Measurements from ENCODE around the gene CMC1.

The CMC1 gene

GRCh38 chr3:28287046-28287445 lies 45.6 kb downstream of the CMC1 start:
- no peaks in the 10 kb centered on the region for H3K27me3 ChIP-seq (ENCODE audit: control insufficient read depth, insufficient read depth, low read length)
- H3K4me1 ChIP-seq (ENCODE audit: control insufficient read depth, insufficient read depth, low read length): peaks cover 2% of the 10 kb centered on the region
- H3K9me3 ChIP-seq (ENCODE audit: control insufficient read depth, insufficient read depth, low read length): no peaks in the 10 kb centered on the region
- H3K4me3 ChIP-seq (ENCODE audit: low read depth, low read length): no peak overlapping the region
- H3K9ac ChIP-seq (ENCODE audit: low read depth, low read length): no peak overlapping the region
- H3K36me3 ChIP-seq (ENCODE audit: control insufficient read depth, insufficient read depth, low read length): no peaks in the 10 kb centered on the region

GRCh38 chr3:28290863-28291300 lies 49.5 kb downstream of the CMC1 start:
- Histone ChIP-seq H3K9me3 (ENCODE audit: control insufficient read depth, insufficient read depth, low read length) (no peaks in the 10 kb centered on the region), H3K4me3 (ENCODE audit: low read depth, low read length) (no peak overlapping the region), H3K36me3 (ENCODE audit: control insufficient read depth, insufficient read depth, low read length) (no peaks in the 10 kb centered on the region), H3K9ac (ENCODE audit: low read depth, low read length) (no peak overlapping the region), H3K27me3 (ENCODE audit: control insufficient read depth, insufficient read depth, low read length) (no peaks in the 10 kb centered on the region), H3K4me1 (ENCODE audit: control insufficient read depth, insufficient read depth, low read length) (peaks cover 2% of the 10 kb centered on the region)

- Histone ChIP-seq H3K9ac (ENCODE audit: low read depth, low read length) (no peak overlapping the region), H3K4me1 (ENCODE audit: control insufficient read depth, insufficient read depth, low read length) (peaks cover 2% of the 10 kb centered on the region), H3K36me3 (ENCODE audit: control insufficient read depth, insufficient read depth, low read length) (no peaks in the 10 kb centered on the region), H3K27me3 (ENCODE audit: control insufficient read depth, insufficient read depth, low read length) (no peaks in the 10 kb centered on the region), H3K9me3 (ENCODE audit: control insufficient read depth, insufficient read depth, low read length) (no peaks in the 10 kb centered on the region), H3K4me3 (ENCODE audit: low read depth, low read length) (no peak overlapping the region)
Measured at GRCh38 chr3:28291577-28291976, 50.2 kb downstream of the CMC1 start.

GRCh38 chr3:28292622-28293021 lies 51.2 kb downstream of the CMC1 start:
- Histone ChIP-seq H3K36me3 (ENCODE audit: control insufficient read depth, insufficient read depth, low read length) (no peaks in the 10 kb centered on the region), H3K27me3 (ENCODE audit: control insufficient read depth, insufficient read depth, low read length) (no peaks in the 10 kb centered on the region), H3K4me3 (ENCODE audit: low read depth, low read length) (no peak overlapping the region), H3K9ac (ENCODE audit: low read depth, low read length) (no peak overlapping the region), H3K4me1 (ENCODE audit: control insufficient read depth, insufficient read depth, low read length) (peaks cover 2% of the 10 kb centered on the region), H3K9me3 (ENCODE audit: control insufficient read depth, insufficient read depth, low read length) (no peaks in the 10 kb centered on the region)

GRCh38 chr3:28294667-28295413 lies 53.4 kb downstream of the CMC1 start:
- Histone ChIP-seq H3K9ac (ENCODE audit: low read depth, low read length) (no peak overlapping the region), H3K27me3 (ENCODE audit: control insufficient read depth, insufficient read depth, low read length) (no peaks in the 10 kb centered on the region), H3K36me3 (ENCODE audit: control insufficient read depth, insufficient read depth, low read length) (no peaks in the 10 kb centered on the region), H3K9me3 (ENCODE audit: control insufficient read depth, insufficient read depth, low read length) (no peaks in the 10 kb centered on the region), H3K4me1 (ENCODE audit: control insufficient read depth, insufficient read depth, low read length) (peaks cover 2% of the 10 kb centered on the region), H3K4me3 (ENCODE audit: low read depth, low read length) (no peak overlapping the region)

- Histone ChIP-seq H3K4me3 (ENCODE audit: low read depth, low read length) (no peak overlapping the region), H3K36me3 (ENCODE audit: control insufficient read depth, insufficient read depth, low read length) (no peaks in the 10 kb centered on the region), H3K9ac (ENCODE audit: low read depth, low read length) (no peak overlapping the region), H3K4me1 (ENCODE audit: control insufficient read depth, insufficient read depth, low read length) (peaks cover 2% of the 10 kb centered on the region), H3K27me3 (ENCODE audit: control insufficient read depth, insufficient read depth, low read length) (no peaks in the 10 kb centered on the region), H3K9me3 (ENCODE audit: control insufficient read depth, insufficient read depth, low read length) (no peaks in the 10 kb centered on the region)
Measured at GRCh38 chr3:28295898-28296490, 54.6 kb downstream of the CMC1 start.

- no peak overlapping the region for H3K4me3 ChIP-seq (ENCODE audit: low read depth, low read length)
- no peaks in the 10 kb centered on the region for H3K36me3 ChIP-seq (ENCODE audit: control insufficient read depth, insufficient read depth, low read length)
- H3K4me1 ChIP-seq (ENCODE audit: control insufficient read depth, insufficient read depth, low read length): no peaks in the 10 kb centered on the region
- no peaks in the 10 kb centered on the region for H3K27me3 ChIP-seq (ENCODE audit: control insufficient read depth, insufficient read depth, low read length)
- H3K9ac ChIP-seq (ENCODE audit: low read depth, low read length): no peak overlapping the region
- H3K9me3 ChIP-seq (ENCODE audit: control insufficient read depth, insufficient read depth, low read length): no peaks in the 10 kb centered on the region
Measured at GRCh38 chr3:28299705-28300104, 58.3 kb downstream of the CMC1 start.

GRCh38 chr3:28300345-28300962 lies 59.0 kb downstream of the CMC1 start:
- Histone ChIP-seq H3K27me3 (ENCODE audit: control insufficient read depth, insufficient read depth, low read length) (no peaks in the 10 kb centered on the region), H3K9me3 (ENCODE audit: control insufficient read depth, insufficient read depth, low read length) (no peaks in the 10 kb centered on the region), H3K36me3 (ENCODE audit: control insufficient read depth, insufficient read depth, low read length) (no peaks in the 10 kb centered on the region), H3K4me1 (ENCODE audit: control insufficient read depth, insufficient read depth, low read length) (no peaks in the 10 kb centered on the region), H3K4me3 (ENCODE audit: low read depth, low read length) (no peak overlapping the region), H3K9ac (ENCODE audit: low read depth, low read length) (no peak overlapping the region)

- H3K4me3 ChIP-seq (ENCODE audit: low read depth, low read length): no peak overlapping the region
- H3K27me3 ChIP-seq (ENCODE audit: control insufficient read depth, insufficient read depth, low read length): no peaks in the 10 kb centered on the region
- H3K36me3 ChIP-seq (ENCODE audit: control insufficient read depth, insufficient read depth, low read length): no peaks in the 10 kb centered on the region
- H3K9me3 ChIP-seq (ENCODE audit: control insufficient read depth, insufficient read depth, low read length): no peaks in the 10 kb centered on the region
- H3K4me1 ChIP-seq (ENCODE audit: control insufficient read depth, insufficient read depth, low read length): no peaks in the 10 kb centered on the region
- no peak overlapping the region for H3K9ac ChIP-seq (ENCODE audit: low read depth, low read length)
Measured at GRCh38 chr3:28301688-28302087, 60.3 kb downstream of the CMC1 start.

- H3K4me3 ChIP-seq (ENCODE audit: low read depth, low read length): no peak overlapping the region
- H3K27me3 ChIP-seq (ENCODE audit: control insufficient read depth, insufficient read depth, low read length): no peaks in the 10 kb centered on the region
- no peak overlapping the region for H3K9ac ChIP-seq (ENCODE audit: low read depth, low read length)
- H3K9me3 ChIP-seq (ENCODE audit: control insufficient read depth, insufficient read depth, low read length): no peaks in the 10 kb centered on the region
- H3K4me1 ChIP-seq (ENCODE audit: control insufficient read depth, insufficient read depth, low read length): no peaks in the 10 kb centered on the region
- H3K36me3 ChIP-seq (ENCODE audit: control insufficient read depth, insufficient read depth, low read length): no peaks in the 10 kb centered on the region
Measured at GRCh38 chr3:28308196-28308595, 66.8 kb downstream of the CMC1 start.

GRCh38 chr3:28315711-28316110 lies 74.3 kb downstream of the CMC1 start:
- Histone ChIP-seq H3K27me3 (ENCODE audit: control insufficient read depth, insufficient read depth, low read length) (no peaks in the 10 kb centered on the region), H3K9ac (ENCODE audit: low read depth, low read length) (no peak overlapping the region), H3K4me1 (ENCODE audit: control insufficient read depth, insufficient read depth, low read length) (no peaks in the 10 kb centered on the region), H3K36me3 (ENCODE audit: control insufficient read depth, insufficient read depth, low read length) (no peaks in the 10 kb centered on the region), H3K4me3 (ENCODE audit: low read depth, low read length) (no peak overlapping the region), H3K9me3 (ENCODE audit: control insufficient read depth, insufficient read depth, low read length) (no peaks in the 10 kb centered on the region)

GRCh38 chr3:28316226-28316625 lies 74.8 kb downstream of the CMC1 start:
- H3K9ac ChIP-seq (ENCODE audit: low read depth, low read length): no peak overlapping the region
- no peaks in the 10 kb centered on the region for H3K4me1 ChIP-seq (ENCODE audit: control insufficient read depth, insufficient read depth, low read length)
- H3K36me3 ChIP-seq (ENCODE audit: control insufficient read depth, insufficient read depth, low read length): no peaks in the 10 kb centered on the region
- H3K9me3 ChIP-seq (ENCODE audit: control insufficient read depth, insufficient read depth, low read length): no peaks in the 10 kb centered on the region
- H3K27me3 ChIP-seq (ENCODE audit: control insufficient read depth, insufficient read depth, low read length): no peaks in the 10 kb centered on the region
- H3K4me3 ChIP-seq (ENCODE audit: low read depth, low read length): no peak overlapping the region

Measured in iPS-15b (cell line).